Endothelial cell of umbilical vein (primary cell): ENCODE data around the gene HNRNPH1. TPM values are rescaled to one million over a fixed set of nuclear protein-coding genes. Genes with fewer than 3 reads are reported as not detected.
"Not testable (repeated sequence)": the region's sequence is repeated elsewhere in the genome, so short reads cannot be mapped to it uniquely, and the experiment has no call there.

Source experiments
- BruUV-seq: library from RNA; stranded (reverse); fragments of 400-500 nt; replicated peaks from 2 replicates; lab custom pipeline; 2021; lab: Mats Ljungman, UMichigan
- CTCF ChIA-PET: fragments of 300-600, 350-600 bp; sonication (Branson Sonifier 250); formaldehyde crosslinking; loops from one replicate; lab custom pipeline; 2021; ENCODE audit warnings: antibody characterized with exemption, inconsistent platforms; lab: Charles Lee
- POLR2A ChIA-PET: fragments of 300-600, 350-600 bp; sonication (Branson Sonifier 250); formaldehyde crosslinking; loops from one replicate; lab custom pipeline; 2021; ENCODE audit warnings: antibody characterized with exemption, inconsistent platforms; lab: Charles Lee
- DNase-seq: peaks from one replicate; pipeline ENCODE4 v3.0.0-alpha.2; 2011; ENCODE audit warnings: low read depth, low spot score
- FAIRE-seq: peaks from 2 replicates; lab custom pipeline; 2011; peaks lifted over from hg19 to GRCh38; lab: Jason Lieb, UNC
- H2AFZ ChIP-seq: 2 replicates; pipeline ENCODE4 v1.6.0; 2012; ENCODE audit warnings: low read depth, low read length, control low read depth, inconsistent platforms
- H3K27ac ChIP-seq: 2 replicates; pipeline ENCODE4 v1.5.1; 2011; ENCODE audit warnings: low read depth, mild to moderate bottlenecking, control low read depth, low read length, moderate library complexity; ENCODE audit not compliant: insufficient read depth
- H3K27me3 ChIP-seq, 2 experiments: 2 replicates each; pipeline versions ENCODE4 v1.6.0 to v1.6.1; 2011; ENCODE audit warnings: low read length in 2 of 2, mixed read lengths in 1 of 2; ENCODE audit not compliant: control insufficient read depth in 2 of 2, insufficient read depth in 2 of 2
- H3K36me3 ChIP-seq, 2 experiments: 2 replicates in 1 of 2; 3 replicates in 1 of 2; pipeline ENCODE4 v1.5.1; 2011; ENCODE audit warnings: low read length in 2 of 2, mild to moderate bottlenecking in 1 of 2, moderate library complexity in 1 of 2; ENCODE audit not compliant: control insufficient read depth in 2 of 2, insufficient read depth in 2 of 2; ENCODE audit errors: extremely low read depth in 1 of 2
- H3K4me1 ChIP-seq: 3 replicates; pipeline ENCODE4 v1.5.1; 2011; ENCODE audit warnings: mild to moderate bottlenecking, low read length; ENCODE audit not compliant: control insufficient read depth, insufficient read depth; ENCODE audit errors: extremely low read depth
- H3K4me2 ChIP-seq: 2 replicates; pipeline ENCODE4 v1.6.1; 2011; ENCODE audit warnings: low read length, control low read depth, mixed read lengths; ENCODE audit not compliant: insufficient read depth
- H3K4me3 ChIP-seq, 3 experiments: fragments of 200-600 bp in 1 of 3; sonication (generic), shearing (Covaris generic) in 1 of 3; replicated peaks in 1 of 3; 2 replicates each; pipeline ENCODE4 v1.5.1; 2011 to 2016; ENCODE audit warnings: control low read depth in 3 of 3, low read length in 3 of 3, mild to moderate bottlenecking in 2 of 3, inconsistent platforms in 1 of 3, low read depth in 1 of 3, moderate library complexity in 1 of 3; ENCODE audit not compliant: insufficient read depth in 1 of 3
- H3K79me2 ChIP-seq: 2 replicates; pipeline ENCODE4 v1.6.0; 2012; ENCODE audit warnings: low read length, inconsistent platforms; ENCODE audit not compliant: control insufficient read depth, insufficient read depth
- H3K9ac ChIP-seq: replicated peaks from 2 replicates; pipeline ENCODE3; 2011; ENCODE audit warnings: low read length, control low read depth; ENCODE audit not compliant: insufficient read depth; ENCODE audit errors: extremely low read depth
- H3K9me1 ChIP-seq: replicated peaks from 3 replicates; pipeline ENCODE4 v1.6.0; 2011; ENCODE audit warnings: mild to moderate bottlenecking, low read length; ENCODE audit not compliant: control insufficient read depth, insufficient read depth; ENCODE audit errors: extremely low read depth
- H3K9me3 ChIP-seq: replicated peaks from 2 replicates; pipeline ENCODE4 v1.5.1; 2012; ENCODE audit warnings: low read length, inconsistent platforms; ENCODE audit not compliant: control insufficient read depth, insufficient read depth
- H4K20me1 ChIP-seq: replicated peaks from 2 replicates; pipeline ENCODE3; 2011; ENCODE audit warnings: mild to moderate bottlenecking, low read length; ENCODE audit not compliant: control insufficient read depth, insufficient read depth; ENCODE audit errors: extremely low read depth
- EZH2 ChIP-seq: IDR thresholded peaks from 2 replicates; pipeline ENCODE4 v1.6.1; 2012; ENCODE audit warnings: borderline replicate concordance, low read depth, mild to moderate bottlenecking, moderate library complexity, low read length, inconsistent platforms; ENCODE audit not compliant: severe bottlenecking
- FOS ChIP-seq: IDR thresholded peaks from 2 replicates; pipeline ENCODE4 v1.6.1; 2011; ENCODE audit warnings: mild to moderate bottlenecking, low read length, moderate library complexity, borderline replicate concordance; ENCODE audit not compliant: insufficient read depth
- GATA2 ChIP-seq: IDR thresholded peaks from 2 replicates; pipeline ENCODE4 v1.7.0; 2011; ENCODE audit warnings: low read depth, mild to moderate bottlenecking, moderate library complexity, mixed read lengths, low read length; ENCODE audit not compliant: insufficient read length, insufficient read depth
- JUN ChIP-seq: IDR thresholded peaks from 2 replicates; pipeline ENCODE4 v1.6.1; 2011; ENCODE audit warnings: borderline replicate concordance, low read depth; ENCODE audit not compliant: insufficient read length, insufficient read depth
- MYC ChIP-seq: IDR thresholded peaks from one replicate; pipeline ENCODE4 v1.6.1; 2011; ENCODE audit warnings: mild to moderate bottlenecking, low read depth, low read length
- POLR2A ChIP-seq: IDR thresholded peaks from 2 replicates; pipeline ENCODE4 v1.6.1; 2012; ENCODE audit warnings: low read depth, mild to moderate bottlenecking, control low read depth, low read length
- POLR2AphosphoS5 ChIP-seq: IDR thresholded peaks from 2 replicates; pipeline ENCODE4 v1.6.1; 2012; ENCODE audit warnings: low read depth, mild to moderate bottlenecking, control low read depth, low read length, moderate library complexity; ENCODE audit not compliant: insufficient read depth
- dilution Hi-C: fragments of 300-500 bp; cut with MboI; formaldehyde crosslinking; loops from one replicate; pipeline ENCODE4 v1.15.0; 2019; ENCODE audit warnings: low sequenced_read_pairs; ENCODE audit not compliant: extremely low pct_ligation_motif_present
- intact Hi-C: fragments of 100-400 bp; cut with micrococcal nuclease; formaldehyde crosslinking; loops from one replicate; pipeline ENCODE4 v1.10.0; 2022
- polyA plus RNA-seq, 4 experiments: library from polyadenylated mRNA; depleted of rRNA in 3 of 4; stranded (reverse) in 3 of 4; unstranded in 1 of 4; fragments of >200 nt; gene quantifications; 2 replicates each; pipeline versions ENCODE4 v1.2.1 to v1.2.3, GENCODE V29; 2011 to 2012; ENCODE audit warnings: missing spikeins in 1 of 4
- total RNA-seq: library from RNA; stranded (reverse); gene quantifications from 2 replicates; pipeline ENCODE4 v1.2.3, GENCODE V29; 2021
- TF ChIP-seq, protein P1 (sequence below): IDR thresholded peaks from 2 replicates; pipeline ENCODE4 v1.6.1; 2011; ENCODE audit not compliant: insufficient read depth, insufficient read length
- TF ChIP-seq, protein P2 (sequence below), 2 donors: IDR thresholded peaks; 1 replicate in 1 of 2; 2 replicates in 1 of 2; pipeline ENCODE4 v1.5.1; 2011; ENCODE audit warnings: low read length in 2 of 2, mild to moderate bottlenecking in 2 of 2, moderate library complexity in 2 of 2, control low read depth in 1 of 2, inconsistent platforms in 1 of 2, low read depth in 1 of 2; ENCODE audit not compliant: insufficient read depth in 1 of 2; ENCODE audit errors: extremely low read depth in 1 of 2

Gene HNRNPH1
- total and polyA plus RNA-seq, 2 donors (not counting 3 experiments of a cell fraction or from before 2014, with no cell fraction given) = 348 to 993 TPM

DNA sequence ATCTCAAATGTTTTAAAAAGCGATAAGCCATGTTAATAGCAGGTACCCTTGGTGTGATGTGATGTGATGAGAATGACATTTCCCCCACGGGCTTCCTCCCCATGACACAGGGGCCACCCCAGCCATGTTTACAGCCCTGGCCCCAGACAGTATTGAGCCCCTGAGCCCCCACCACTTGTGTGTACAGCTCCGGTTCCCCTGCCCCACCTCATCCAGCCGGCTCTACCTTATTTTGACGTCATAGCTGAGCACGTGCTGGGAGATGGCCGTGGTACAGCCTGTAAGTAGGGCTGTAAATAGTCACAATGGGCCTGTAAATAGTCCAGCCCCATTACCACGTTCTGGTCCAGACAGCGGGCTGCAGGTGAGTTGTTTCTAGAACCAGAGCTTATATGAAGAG lies 24.9 kb upstream of the HNRNPH1 start:
- no peaks in the 10 kb centered on the region for H3K79me2 ChIP-seq
- dilution Hi-C loops = no loop called here
- intact Hi-C loops = no loop called here
- TF ChIP-seq EZH2 = no peak
- no peak for TF ChIP-seq JUN
- TF ChIP-seq POLR2A = no peak
- TF ChIP-seq, protein P1, sequence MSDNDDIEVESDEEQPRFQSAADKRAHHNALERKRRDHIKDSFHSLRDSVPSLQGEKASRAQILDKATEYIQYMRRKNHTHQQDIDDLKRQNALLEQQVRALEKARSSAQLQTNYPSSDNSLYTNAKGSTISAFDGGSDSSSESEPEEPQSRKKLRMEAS = no peak
- TF ChIP-seq POLR2AphosphoS5 = no peak
- no peak for TF ChIP-seq FOS
- no peak for TF ChIP-seq GATA2
- TF ChIP-seq, protein P2, sequence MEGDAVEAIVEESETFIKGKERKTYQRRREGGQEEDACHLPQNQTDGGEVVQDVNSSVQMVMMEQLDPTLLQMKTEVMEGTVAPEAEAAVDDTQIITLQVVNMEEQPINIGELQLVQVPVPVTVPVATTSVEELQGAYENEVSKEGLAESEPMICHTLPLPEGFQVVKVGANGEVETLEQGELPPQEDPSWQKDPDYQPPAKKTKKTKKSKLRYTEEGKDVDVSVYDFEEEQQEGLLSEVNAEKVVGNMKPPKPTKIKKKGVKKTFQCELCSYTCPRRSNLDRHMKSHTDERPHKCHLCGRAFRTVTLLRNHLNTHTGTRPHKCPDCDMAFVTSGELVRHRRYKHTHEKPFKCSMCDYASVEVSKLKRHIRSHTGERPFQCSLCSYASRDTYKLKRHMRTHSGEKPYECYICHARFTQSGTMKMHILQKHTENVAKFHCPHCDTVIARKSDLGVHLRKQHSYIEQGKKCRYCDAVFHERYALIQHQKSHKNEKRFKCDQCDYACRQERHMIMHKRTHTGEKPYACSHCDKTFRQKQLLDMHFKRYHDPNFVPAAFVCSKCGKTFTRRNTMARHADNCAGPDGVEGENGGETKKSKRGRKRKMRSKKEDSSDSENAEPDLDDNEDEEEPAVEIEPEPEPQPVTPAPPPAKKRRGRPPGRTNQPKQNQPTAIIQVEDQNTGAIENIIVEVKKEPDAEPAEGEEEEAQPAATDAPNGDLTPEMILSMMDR (IDR thresholded peaks at IDR 0.05; ENCODE audit: extremely low read depth in 1 of 2, insufficient read depth in 1 of 2, low read depth in 1 of 2, low read length in 2 of 2) = no peak
- no peak for TF ChIP-seq MYC
- H3K36me3 ChIP-seq = no peaks in the 10 kb centered on the region
- no peak overlapping the region for H3K4me3 ChIP-seq
- H3K9ac ChIP-seq = no peak overlapping the region
- no peak for FAIRE-seq
- no peak overlapping the region for H2AFZ ChIP-seq
- no peak overlapping the region for H3K27ac ChIP-seq
- H3K4me2 ChIP-seq = no peak overlapping the region
- POLR2A ChIA-PET = no interaction called here
- no peaks in the 10 kb centered on the region for H3K4me1 ChIP-seq
- no peaks in the 10 kb centered on the region for H3K9me1 ChIP-seq
- no peak for DNase-seq
- BruUV-seq = no TSS peak
- H4K20me1 ChIP-seq = no peaks in the 10 kb centered on the region
- CTCF ChIA-PET = no interaction called here
- H3K9me3 ChIP-seq = no peaks in the 10 kb centered on the region
- no peaks in the 10 kb centered on the region for H3K27me3 ChIP-seq

GRCh38 chr5:179644766-179645165 lies 21.3 kb upstream of the HNRNPH1 start:
- POLR2A ChIA-PET = not testable (repeated sequence)

GRCh38 chr5:179643141-179643920 lies 19.9 kb upstream of the HNRNPH1 start:
- H3K79me2 ChIP-seq, POLR2A ChIA-PET, H3K36me3 ChIP-seq, H3K9me3 ChIP-seq, H3K9me1 ChIP-seq, H3K27me3 ChIP-seq, FAIRE-seq, H3K9ac ChIP-seq, H2AFZ ChIP-seq, BruUV-seq, CTCF ChIA-PET, H4K20me1 ChIP-seq, DNase-seq, H3K27ac ChIP-seq, intact Hi-C loops, H3K4me2 ChIP-seq, H3K4me1 ChIP-seq, H3K4me3 ChIP-seq, dilution Hi-C loops: not testable (repeated sequence)

More at GRCh38 chr5:179644766-179645165, 21.3 kb upstream of the HNRNPH1 start:
- H3K4me3 ChIP-seq, H3K9me3 ChIP-seq, H4K20me1 ChIP-seq, BruUV-seq, dilution Hi-C loops, H3K4me2 ChIP-seq, H3K9ac ChIP-seq, FAIRE-seq, H3K36me3 ChIP-seq, intact Hi-C loops, H3K27ac ChIP-seq, H3K27me3 ChIP-seq, H2AFZ ChIP-seq, CTCF ChIA-PET, H3K4me1 ChIP-seq, DNase-seq, H3K9me1 ChIP-seq, H3K79me2 ChIP-seq: not testable (repeated sequence)
